NCI-H128 (cell line): ENCODE measurements around the gene HK2.
A peak's percentile ranks its signal among the peaks of the same experiment; 100 is the strongest.
"Not testable (repeated sequence)": the region's sequence is repeated elsewhere in the genome, so short reads cannot be mapped to it uniquely, and the experiment has no call there.

Source experiments
- DNase-seq: peaks from one replicate; lab custom pipeline; 2025; ENCODE audit not compliant: unreplicated experiment; lab: John Stamatoyannopoulos, UW

Gene HK2

DNA sequence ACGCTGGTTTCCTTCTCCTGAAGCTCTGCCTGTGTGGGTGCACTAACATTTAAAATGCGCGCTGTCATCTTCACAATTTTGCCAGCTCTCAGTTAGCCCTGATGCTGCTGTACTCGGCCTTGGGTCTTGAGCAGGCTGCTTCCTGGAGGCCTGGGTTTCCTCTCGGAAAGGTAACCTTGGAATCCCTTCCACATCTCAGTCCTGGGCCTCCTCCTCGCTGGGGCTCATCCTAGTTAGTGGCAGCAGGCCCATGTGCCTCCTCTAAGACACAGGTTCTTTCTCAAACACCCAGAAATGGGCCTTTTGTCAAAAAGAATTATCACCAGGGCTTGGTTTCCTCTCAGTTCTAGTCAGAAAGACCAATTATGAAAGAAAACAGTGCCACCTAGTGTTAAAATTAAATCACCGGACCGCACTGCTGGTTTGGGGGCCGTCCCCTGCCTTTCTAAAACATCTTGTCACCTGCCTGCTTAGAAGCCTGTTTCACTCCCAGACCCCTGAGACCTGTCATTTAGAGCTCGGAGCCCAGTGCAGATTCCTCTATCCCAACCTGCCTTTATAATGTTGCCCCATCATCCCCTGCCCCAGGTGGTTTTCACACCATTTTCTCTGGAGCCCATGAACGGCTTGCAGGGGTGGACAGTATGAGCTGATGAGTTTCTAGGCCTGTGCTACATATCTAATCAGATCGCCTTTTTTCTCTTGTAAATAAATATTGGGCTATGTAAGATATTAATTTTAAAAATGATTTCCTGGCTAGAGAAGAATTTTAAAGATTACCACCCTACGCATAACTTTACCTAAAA, 42.4 kb downstream of the HK2 start:
- DNase-seq = peak; percentile 3

DNA sequence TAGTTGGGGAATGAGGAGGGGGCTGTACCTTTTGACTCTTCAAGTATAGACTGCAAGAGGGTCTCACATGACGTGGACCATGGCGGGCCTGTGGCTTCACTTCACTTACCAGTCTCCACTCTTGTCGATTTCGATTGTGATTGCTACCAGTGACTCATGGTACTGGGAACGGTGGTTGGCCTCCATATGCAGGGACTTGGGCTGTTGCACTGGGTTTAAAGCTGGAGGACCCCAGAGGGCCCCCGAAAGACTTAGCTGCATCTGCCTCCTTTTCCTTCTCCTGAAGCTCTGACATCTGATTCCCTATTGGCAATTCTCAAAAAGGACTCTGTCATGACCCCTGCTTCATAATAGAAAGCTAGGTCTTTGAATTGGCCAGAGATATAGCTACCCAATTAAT, 43.4 kb downstream of the HK2 start:
- no peak for DNase-seq

DNA sequence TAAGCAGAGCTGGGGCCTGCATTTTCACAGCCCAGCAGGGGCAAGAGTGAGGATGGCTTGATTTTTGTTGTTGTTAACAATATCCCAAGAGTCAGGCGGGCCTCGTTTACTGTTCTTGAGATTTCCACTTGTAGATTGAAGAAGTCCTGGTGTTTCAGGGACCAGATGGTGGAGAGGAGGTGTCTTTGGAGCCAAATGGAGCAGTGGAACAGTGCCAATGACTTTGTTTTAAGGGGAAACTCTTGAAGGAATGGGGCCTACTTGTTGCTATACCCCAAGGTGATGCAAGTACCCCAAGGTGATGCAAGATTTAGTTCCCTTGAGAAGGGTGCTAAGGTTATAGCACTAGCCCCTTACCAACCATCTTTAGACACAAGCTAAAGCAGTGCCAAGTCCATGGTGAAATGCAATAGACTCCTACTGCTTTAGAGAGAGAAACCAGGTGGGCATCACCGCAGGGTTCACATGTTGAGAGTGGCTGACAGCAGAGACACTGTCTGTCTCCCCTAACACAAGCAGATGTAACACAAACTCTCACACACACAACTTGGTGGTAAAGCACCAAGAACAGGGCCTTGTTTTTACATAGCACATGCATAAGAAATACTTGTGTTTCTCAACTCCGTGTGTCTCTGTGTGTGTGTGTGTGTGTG, 44.0 kb downstream of the HK2 start:
- no peak for DNase-seq

DNA sequence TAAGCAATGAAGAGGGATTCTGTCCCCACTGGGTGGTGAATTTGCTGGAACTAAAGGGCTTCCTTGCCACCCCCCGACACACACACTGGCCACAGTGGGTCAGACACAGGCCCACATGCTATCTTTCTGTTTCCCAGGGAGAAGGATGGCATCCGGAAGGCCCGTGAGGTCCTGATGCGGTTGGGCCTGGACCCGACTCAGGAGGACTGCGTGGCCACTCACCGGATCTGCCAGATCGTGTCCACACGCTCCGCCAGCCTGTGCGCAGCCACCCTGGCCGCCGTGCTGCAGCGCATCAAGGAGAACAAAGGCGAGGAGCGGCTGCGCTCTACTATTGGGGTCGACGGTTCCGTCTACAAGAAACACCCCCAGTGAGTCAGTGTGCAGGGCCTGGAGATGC, 44.6 kb downstream of the HK2 start:
- no peak for DNase-seq

DNA sequence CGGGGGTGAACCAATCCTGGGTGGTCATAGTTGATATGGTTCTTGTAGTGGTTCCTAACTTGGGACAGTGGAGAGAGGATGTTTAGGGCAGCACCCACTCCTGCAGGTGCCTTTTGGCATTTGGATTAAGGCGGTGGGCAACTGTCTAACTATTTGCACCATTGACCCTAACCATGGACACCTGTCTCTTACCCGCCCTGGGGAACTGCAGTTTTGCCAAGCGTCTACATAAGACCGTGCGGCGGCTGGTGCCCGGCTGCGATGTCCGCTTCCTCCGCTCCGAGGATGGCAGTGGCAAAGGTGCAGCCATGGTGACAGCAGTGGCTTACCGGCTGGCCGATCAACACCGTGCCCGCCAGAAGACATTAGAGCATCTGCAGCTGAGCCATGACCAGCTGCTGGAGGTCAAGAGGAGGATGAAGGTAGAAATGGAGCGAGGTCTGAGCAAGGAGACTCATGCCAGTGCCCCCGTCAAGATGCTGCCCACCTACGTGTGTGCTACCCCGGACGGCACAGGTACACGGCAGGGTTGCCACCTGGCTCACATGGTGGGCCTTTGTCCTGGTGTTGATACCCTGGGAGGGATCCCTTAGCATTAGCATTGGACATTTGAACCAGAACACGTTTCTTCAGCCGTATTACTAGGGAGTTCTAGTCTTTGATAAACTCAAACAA, 46.3 kb downstream of the HK2 start:
- no peak for DNase-seq

DNA sequence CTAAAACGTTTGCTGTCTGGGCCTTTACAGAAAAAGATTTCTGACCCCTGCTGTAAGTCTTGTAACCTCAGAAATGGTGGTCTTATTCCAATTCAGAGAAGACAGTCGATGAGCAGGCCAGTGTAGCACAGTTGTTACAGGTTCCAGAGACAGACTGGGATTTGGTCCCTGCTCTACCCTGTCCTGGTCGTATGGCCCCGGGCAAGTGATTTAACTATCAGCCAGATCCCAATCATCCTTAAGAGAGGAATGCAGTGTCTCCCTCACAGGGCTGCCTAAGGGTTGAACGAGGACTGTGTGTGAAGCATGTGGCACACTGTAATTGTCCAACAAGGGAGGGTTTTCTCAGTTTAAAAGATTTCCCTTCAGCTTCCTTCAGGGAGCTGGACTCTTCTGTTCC, 47.2 kb downstream of the HK2 start:
- no peak for DNase-seq

DNA sequence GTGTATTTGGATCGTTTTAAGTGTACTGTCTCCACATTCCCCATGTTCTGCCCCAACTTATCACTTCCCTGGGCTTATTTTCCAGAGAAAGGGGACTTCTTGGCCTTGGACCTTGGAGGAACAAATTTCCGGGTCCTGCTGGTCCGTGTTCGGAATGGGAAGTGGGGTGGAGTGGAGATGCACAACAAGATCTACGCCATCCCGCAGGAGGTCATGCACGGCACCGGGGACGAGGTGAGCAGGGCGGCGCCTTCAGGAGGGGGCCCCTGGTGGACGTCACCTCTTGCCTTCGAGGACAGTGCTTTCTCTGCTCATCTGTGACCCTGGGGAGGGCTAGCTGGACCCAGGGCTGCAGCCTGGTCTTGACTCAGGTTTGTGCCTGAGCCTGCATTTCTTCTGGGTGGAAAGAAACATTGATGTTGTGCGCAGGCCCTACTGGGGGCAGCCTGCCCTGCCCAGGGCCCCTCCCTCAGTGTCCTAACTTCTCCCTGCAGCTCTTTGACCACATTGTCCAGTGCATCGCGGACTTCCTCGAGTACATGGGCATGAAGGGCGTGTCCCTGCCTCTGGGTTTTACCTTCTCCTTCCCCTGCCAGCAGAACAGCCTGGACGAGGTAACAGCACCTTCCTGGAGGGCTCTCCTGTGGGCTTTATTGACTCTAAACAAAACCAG, 47.8 kb downstream of the HK2 start:
- no peak for DNase-seq

DNA sequence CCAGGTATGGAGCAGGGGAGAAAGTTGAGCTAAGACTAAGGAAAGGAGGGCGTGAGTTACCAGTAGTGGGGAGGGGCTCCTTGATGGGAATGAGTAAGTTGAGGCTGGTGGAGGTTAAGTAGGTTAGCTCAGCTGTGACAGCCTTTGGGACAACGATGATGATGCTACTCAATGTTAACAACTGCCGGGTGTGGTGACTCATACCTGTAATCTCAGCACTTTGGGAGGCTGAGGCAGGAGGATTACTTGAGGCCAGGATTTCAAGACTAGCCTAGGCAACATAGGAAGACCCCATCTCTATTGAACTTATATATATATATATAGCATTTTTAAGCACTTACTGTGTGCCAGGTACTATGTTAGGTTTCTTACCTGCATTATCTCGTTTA, 48.4 kb downstream of the HK2 start:
- no peak for DNase-seq

DNA sequence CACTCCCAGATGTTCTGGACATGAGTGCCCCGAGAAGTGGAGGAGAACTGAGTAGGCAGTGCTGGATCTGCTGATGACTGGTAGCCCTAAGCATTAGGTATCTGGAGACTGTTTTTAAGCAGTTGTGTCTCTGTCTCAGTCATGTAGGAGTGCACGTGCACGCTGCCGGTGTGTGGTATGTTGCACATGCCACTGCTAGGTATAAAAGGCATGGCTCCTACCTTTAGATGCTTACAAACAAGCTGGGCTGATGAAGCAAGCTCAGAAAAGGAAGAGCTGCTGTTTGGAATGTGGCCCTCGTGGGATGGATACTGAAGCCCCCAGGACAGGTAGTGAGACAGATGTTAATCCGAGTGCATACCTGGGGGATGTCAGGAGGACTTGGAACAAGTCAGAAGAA, 49.1 kb downstream of the HK2 start:
- DNase-seq = no peak

DNA sequence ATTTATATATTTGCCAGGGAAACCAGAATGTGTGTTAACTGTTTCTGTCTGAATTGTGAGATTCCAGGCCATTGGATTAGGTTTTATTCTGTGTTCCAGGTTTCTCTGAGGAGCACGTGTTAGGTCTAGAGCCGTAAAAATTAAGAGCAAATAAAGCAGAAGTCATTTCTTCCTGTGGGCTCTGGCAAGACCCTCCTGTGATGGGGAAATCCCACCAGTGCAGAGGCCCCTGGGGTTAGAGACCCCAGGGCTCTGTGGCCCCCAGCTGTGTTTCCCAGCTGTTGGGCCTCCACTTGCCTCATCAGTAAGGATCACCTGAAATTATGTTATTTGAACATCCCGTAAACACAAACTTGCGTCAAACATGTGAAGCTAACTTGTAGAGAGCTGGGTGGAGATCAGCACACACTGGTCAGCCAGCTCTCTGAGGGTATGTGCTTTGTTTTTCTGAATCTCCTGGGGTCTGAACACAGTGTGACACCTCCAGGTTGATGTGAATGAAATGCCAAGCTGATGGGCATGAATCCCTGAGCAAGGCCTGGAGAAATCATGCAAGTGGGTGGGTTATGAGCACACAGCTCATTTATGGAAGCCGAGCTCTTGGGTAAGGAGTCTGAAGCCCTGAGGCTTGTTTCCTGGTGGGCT, 50.3 kb downstream of the HK2 start:
- no peak for DNase-seq

DNA sequence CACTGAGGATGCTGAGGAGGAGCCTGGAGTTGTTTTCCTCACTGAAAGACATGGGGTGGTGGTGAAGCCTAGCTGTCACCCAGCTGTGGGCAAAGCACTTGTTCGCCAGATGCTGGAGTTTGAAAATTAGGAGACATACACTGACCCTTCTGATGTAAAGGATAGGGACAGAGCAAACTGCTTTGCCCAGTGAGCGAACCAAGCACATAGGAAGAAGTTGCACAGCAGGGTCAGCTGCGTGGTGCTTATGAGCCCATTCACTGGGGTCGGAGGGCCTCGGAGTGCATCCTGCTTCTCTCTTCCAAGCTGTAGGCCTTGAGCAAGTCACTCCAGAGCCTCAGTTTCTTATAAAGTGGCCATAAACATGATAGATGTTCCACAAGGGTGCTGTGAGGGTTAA, 50.9 kb downstream of the HK2 start:
- no peak for DNase-seq

DNA sequence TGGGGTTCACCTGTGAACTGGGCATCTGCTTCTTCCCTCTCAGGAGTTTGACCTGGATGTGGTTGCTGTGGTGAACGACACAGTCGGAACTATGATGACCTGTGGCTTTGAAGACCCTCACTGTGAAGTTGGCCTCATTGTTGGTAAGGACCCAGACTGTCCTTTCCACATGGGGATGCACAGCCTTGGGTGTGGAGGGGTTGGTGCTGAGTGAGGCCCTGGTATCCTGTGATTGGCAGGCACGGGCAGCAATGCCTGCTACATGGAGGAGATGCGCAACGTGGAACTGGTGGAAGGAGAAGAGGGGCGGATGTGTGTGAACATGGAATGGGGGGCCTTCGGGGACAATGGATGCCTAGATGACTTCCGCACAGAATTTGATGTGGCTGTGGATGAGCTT, 52.3 kb downstream of the HK2 start:
- DNase-seq = no peak

DNA sequence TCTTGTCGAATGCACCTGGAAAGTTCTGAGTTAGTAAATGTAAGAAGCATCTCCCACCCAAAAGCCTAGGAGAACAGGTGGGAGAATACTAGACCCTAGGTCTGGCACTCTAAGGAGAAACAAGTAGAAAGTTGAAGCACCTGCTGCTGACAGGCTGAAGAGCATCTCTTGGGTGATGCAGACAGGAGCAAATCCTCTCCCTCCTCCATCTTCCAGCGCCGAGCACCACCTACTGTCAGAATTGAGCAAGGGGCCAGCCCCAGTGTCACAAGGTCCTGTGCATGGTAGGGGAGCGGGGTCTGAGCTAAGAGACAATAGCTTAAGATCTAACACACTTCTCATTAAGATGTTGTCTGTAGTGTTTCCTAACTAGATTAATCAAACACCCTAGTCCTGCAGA, 52.9 kb downstream of the HK2 start:
- no peak for DNase-seq

DNA sequence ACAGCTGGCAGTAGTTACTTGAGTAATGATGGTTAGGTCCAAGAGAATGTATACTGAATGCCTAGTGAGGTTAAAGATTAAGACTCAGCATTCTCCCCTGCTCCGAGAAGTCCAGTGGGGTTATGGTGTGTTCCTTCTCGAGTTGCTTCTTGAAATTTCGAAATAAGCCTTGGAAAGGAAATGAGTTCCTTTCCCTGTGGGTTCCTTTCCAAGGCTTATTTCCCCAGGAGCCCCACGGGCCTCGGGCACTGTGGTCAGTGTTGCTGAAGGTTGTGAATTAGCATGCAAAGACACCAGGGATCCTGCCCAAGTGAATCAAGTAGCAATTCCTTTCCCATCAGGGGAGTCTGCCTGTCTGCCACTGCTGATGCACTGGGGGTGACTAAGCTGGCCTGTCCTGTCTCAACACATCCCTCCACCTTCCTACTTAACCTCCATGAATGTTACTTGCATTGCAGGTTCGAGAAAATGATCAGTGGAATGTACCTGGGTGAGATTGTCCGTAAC, 53.6 kb downstream of the HK2 start:
- no peak for DNase-seq

DNA sequence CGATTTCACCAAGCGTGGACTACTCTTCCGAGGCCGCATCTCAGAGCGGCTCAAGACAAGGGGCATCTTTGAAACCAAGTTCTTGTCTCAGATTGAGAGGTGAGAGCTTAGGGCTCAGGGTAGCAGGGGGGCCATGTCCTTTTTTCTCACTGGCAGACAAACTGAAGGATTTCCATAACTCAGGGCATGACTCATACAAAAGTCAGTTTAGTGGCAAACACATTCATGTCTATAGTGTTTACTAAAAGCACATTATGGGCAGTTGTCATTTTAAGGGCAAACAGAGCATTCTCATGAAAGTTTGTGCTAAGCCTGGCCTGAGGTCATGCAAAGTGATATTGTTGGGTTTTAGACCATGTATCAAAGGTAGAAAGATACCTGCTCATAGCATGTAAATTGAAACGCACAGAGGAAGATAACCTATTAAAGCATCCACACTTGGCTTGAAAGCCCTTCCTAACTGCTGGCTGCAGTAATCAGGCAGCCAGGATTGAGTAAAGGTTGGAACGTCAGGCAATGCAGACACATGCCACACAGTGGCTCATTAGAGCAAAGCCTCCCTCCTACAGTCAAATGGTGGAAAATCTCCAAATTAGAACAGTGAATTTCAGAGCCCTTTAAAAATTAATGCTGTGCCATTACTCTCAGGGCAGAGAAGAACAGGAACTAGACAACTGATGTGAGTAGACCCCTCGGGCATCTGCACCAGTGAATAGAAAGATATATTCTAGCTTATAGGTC, 54.2 kb downstream of the HK2 start:
- no peak for DNase-seq

DNA sequence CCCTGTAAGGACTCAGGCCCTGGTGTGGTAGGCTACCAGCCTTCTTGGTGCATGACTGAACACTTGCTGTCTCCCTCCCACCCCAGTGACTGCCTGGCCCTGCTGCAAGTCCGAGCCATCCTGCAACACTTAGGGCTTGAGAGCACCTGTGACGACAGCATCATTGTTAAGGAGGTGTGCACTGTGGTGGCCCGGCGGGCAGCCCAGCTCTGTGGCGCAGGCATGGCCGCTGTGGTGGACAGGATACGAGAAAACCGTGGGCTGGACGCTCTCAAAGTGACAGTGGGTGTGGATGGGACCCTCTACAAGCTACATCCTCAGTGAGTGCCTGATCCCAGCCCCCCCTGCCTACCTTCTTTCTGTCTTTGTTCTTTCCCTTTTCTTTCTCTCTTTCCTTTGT, 55.2 kb downstream of the HK2 start:
- DNase-seq = no peak

DNA sequence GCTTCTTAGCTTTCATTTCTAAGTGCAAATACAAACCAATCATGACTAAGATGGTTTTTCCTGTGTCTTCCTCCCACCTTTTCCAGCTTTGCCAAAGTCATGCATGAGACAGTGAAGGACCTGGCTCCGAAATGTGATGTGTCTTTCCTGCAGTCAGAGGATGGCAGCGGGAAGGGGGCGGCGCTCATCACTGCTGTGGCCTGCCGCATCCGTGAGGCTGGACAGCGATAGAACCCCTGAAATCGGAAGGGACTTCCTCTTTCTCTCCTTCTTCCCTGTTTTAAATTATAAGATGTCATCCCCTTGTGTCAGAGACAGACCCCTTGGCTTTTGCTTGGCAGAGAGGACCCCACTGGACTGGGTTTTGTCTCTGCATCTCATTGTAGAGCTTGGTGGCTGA, 56.8 kb downstream of the HK2 start:
- DNase-seq = no peak

DNA sequence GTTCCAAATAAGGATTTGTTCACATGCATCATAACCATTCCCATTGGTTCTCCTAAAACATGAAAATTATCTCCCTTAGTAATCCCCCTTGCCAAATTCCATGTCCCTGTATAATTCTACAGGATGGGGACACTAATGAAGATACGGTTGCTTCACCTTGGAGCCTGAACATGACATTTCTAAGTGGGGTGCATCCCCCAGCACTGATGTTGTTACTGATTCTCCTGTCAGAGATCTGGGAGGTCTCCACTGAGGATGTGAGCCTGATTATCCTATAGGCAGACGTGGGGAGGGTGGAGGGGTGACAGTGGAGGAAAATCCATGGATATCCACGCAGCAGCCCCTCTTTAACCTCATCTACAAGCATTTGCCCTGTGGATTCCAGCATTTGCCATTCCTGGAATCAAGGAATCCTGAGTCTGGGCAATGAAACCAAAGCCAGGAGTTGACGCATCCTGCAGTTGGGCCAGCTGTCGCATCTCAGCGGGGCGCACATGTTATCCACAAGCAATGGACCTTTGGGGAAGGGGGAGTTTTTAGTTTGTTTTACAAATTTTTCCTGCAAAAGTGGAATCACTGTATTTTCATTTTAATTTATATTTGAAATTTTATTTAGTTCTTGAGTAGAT, 57.3 kb downstream of the HK2 start:
- DNase-seq = no peak

DNA sequence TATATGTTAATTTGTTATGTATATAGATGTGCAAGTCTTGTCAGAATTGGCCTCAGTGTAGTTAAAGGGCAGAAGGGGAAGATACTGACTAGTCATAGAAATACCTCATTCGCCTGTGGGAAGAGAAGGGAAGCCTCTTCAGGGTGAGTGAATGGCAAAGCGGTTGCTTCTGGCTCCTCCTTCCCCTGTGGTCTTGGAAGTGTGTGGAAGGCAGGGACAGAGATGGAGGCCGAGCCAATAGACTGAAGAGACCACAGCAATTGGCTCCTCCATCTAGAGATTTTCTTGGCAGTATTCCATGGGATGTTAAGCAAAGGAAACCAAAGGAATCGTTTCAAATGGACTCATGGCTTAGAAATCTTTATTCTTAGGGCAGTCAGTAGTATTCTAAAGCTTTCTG, 57.9 kb downstream of the HK2 start:
- DNase-seq = not testable (repeated sequence)

DNA sequence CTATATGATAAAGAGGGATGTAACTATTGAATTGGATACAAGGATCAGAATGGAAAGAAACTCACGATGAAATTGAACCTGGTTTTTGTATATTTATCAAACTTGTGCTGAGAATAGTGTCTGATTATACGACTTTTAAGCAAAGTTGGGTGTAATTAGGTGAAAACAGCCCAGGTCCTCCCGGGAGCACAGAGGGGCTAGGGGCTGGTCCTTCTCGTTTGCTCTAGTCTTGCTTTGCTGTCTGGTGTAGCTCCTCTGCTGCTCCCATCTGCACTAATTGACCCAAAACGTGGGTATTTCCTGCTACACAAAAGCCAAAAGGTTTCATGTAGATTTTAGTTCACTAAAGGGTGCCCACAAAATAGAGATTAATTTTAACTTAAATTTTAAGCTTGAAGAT, 58.7 kb downstream of the HK2 start:
- DNase-seq = no peak
